ENCODE results near the gene PPARD.
"Not testable (repeated sequence)": the region's sequence is repeated elsewhere in the genome, so short reads cannot be mapped to it uniquely, and the experiment has no call there.

The PPARD gene

DNA sequence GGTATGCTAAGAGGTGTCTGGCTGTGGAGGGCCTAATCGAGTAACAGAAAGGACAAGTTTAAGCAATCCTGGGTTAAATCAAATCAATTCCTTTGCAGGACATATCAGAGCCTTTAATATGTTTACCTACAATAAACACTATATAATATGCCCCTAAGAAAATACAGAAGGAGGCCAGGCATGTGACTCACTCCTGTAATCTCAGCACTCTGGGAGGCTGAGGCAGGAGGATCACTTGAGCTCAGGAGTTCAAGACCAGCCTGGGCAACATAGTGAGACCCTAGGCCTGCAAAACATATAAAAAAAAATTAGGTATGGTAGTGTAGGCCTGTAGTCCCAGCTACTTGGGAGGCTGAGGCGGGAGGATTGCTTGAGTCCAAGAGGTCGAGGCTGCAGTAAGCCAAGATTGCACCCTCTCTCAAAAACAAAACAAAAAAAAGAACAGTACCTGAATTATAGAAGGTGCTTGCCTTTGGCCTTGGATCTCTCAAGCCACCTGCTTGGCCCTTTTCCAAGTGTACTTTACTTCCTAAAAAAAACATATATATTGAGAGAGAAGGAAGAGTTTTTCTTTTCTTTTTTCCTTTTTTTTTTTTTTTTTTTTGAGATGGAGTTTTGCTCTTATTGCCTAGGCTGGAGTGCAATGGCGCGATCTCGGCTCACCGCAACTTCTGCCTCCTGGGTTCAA lies 96.2 kb downstream of the PPARD start:
- DNase-seq (ENCODE audit: low read depth) = not testable (repeated sequence)

DNA sequence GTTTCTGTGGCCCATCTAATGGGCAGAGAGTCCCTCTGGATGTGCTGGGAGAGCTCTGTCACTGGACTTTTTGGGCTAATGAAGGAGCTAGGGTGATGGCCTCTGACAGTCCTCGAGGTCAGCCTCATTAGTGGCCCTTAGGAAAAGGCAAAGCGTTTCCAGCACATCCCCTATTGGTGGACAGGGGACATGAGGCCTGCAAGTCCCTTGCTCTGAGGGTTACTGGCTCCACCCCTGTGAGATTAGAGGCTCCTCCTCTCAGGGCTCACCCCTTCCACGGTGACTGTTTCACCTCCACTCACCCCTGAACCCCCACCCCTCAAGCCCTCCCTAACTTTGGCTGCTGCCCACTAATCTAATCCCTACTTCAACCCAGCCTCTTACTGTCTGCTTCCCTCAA lies 97.0 kb downstream of the PPARD start:
- no peak for DNase-seq (ENCODE audit: low read depth)

DNA sequence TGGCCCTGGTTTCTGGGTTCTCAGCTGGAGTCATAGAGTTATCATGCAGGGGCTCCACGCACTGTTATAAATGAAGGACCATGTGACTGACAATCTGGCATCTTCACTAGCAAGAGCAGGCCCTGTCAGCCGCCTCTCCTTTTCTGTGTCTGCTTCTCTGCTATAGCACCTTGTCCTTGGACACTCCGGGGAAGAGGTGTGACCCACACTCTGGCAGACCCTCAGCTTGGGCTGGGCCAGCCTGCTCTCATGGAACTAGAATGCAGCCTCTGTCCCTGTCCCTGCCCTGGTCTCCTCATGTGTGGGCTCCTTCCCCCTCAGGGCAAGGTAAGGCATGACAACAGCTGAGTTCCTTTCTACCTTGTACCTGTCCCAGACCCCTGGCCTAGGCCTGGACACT lies 98.8 kb downstream of the PPARD start:
- no peak for DNase-seq (ENCODE audit: low read depth)

DNA sequence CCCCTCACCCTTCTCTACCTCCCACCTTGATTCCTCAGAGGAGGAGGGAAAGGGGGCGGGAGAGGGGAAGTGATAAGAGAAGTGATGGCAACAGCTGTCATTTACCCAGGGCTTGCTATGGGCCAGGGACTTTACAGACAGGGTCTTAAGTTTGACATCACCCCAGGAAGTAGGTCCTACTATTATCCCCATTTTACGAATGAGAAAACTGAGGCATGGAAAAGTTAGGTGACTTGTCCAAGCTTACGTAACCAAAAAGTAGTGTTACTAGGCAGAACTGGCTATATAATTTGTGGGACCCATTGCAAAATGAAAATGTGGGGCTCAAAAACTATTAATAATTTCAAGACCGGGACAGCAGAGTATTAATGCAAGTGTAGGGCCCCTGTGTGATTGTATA lies 99.3 kb downstream of the PPARD start:
- no peak for DNase-seq (ENCODE audit: low read depth)

DNA sequence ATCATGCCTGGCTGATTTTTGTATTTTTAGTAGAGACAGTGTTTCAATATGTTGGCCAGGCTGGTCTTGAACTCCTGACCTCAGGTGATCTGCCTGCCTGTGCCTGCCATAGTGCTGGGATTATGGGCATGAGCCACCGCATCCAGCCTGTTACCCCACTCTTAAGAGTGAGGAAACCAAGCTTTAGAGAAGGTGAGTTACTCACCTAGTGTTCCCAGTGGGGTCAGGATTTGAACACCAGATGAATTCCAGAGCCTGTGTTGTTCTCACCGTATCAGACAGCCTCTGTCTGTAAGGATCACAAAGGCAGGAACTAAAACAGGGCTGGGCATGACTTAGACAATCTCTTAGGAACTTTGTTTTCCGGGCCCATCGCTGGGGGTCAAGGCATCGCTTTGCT lies 100.3 kb downstream of the PPARD start:
- DNase-seq (ENCODE audit: low read depth) = no peak

DNA sequence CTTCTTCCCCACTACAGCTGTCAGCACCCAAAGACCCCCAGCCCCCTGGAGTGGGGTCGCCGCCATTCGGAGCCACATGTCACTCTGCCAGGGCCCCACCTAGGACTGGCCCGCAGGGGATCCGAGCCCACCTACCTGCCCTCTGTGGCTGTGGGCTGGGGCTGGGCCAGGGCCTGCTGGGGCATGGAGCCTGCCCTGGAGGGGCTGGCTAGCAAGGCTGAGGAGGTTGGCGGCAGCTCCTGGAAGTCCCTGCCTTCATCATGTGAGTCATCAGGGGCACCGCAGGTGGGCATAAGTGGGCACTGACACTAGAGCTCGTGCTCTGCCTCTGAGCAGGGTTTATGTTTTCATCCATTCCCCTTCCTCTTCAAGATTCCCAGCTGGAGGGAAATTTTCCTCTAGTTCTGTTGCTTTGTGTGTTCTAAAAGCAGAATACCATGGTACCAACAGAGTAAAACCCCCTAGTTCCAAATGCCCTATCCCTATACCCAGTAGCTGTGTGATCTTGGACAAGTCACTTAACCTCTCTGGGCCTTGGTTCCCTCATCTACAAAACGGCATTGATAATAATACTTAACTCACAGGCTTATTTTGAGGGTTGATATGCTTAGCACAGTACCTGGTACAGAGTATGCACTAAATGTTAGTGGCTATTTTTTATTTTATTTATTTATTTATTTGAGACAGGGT lies 101.1 kb downstream of the PPARD start:
- DNase-seq (ENCODE audit: low read depth) = no peak

DNA sequence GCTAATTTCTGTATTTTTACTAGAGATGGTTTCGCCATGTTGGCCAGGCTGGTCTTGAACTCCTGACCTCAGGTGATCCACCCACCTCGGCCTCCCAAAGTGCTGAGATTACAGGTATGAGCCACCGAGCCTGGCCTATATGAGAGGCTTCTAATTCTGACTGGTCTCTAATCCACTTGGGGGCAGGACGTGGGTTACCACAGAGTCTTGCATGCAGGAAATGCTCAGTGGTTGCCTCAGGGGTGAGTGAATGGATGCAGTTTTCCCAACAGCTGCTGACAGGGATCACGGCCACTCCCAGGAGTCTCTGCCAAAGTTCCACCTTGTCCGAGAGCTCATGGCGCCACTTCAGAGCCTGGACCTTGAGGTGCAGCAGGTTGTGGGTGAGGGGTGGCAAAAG lies 103.3 kb downstream of the PPARD start:
- DNase-seq (ENCODE audit: low read depth) = no peak

DNA sequence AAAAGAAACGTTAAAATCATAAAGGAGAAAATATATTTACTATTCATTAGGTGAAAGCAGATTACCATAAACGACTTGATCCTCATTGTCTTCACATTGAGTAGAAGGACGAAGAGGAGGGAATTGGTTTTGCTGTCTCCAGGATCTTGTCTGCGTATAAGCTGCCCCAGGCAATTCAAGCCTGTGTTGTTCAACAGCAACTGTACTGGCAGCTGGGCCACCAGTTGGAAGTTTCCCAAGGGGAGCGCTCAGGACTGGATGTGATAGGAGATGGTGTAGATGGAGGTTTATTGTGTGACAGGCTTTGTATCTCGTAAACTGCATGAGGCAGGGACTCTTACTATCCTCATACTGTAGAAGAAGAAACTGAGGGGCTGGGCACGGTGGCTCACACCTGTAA lies 105.8 kb downstream of the PPARD start:
- DNase-seq (ENCODE audit: low read depth) = no peak

DNA sequence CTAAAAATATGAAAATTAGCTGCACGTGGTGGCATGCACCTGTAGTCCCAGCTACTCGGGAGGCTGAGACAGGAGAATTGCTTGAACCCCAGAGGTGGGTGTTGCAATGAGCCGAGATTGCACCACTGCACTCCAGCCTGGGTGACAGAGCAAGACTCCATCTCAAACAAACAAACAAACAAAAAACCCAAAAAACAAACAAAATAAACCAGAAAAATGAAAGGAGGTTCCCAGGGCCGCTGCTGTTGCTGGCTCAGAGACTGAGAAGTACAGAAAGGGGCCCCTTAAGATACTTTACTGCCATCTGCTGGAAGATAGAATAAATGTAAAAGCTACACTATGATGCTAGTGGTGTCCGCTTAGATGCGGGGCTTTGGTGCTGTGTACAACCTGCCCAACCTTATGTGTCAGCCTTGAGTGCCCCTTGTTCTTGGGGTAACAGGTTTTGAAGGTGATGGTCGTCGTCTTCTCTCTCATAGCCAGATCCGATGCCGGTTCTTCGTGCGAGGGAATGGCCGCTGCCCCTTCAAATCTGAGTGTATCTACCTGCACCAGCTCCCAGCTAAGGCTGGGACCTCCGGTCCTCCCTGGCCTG lies 107.0 kb downstream of the PPARD start:
- peak; percentile 30 for DNase-seq (ENCODE audit: low read depth)

DNA sequence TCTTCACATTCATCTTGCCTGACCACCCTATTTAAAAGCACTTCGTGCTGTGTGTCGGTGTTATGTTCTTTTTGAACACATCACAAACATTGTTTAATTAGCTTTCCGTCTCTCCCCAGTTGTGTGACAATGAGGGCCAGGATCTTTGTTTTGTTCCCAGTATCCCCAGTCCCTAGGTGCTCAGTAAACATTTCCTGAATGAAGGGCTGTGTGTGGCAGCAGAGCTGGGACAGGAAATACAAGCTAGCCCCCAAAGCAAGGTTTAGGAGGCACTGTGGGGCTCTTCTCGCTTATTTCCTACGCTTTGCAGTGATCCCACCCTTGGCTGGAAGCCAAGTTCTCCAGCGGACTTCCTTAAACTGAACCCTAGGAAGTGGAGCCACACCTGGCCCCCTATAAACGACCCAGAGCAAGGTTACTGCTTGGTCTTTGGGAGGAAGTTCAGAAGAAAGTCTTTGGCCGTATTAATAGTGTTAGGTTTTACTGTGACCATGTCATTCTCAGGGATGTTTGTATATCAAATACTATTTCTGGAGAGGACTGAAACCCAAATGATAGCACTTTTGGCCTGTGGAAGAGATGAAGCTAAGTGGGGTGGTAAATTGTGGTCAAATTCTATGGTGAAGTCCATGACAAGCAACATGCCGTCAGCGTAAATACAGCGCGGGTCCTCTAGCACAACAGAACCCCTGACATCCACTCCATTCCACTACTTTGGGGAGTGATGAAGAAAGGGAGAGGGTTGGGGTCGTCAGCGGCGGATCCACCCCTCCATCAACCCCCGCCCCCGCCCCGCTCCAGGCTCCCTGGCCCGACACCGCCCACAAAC lies 109.2 kb downstream of the PPARD start:
- DNase-seq (ENCODE audit: low read depth) = no peak

DNA sequence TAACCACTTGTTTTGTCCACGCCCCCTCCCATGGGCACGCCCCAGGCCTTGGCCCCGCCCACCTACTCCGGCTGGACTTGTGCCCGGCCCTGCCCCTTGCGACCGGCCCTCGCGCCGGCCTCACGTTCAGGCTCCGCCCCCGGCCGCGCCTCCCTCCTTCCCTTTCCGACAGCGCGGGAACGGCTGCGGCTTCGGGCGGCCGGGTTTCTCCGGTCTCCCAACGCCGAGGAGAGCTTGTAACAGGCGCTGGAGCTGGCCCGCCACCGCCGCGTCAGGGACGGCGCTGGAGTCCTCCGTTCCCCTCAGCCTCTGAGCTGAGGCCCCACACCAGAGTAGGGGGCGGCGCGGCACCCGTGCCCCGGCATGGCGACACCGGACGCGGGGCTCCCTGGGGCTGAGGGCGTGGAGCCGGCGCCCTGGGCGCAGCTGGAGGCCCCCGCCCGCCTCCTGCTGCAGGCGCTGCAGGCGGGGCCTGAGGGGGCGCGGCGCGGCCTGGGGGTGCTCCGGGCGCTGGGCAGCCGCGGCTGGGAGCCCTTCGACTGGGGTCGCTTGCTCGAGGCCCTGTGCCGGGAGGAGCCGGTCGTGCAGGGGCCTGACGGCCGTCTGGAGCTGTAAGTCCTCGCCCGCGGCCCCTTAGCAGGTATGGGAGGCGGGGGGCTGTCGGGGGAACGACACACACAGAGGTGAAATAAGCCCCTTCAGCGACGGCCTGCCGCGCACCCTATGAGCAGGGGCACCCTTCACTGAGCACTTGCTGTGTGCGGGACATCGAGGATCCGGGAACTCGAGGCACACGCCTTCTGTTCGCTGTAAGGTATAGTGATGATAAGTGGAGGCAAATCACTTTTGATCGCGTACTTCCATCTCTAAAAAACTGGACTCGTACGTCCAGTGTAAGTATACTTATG lies 110.1 kb downstream of the PPARD start, which contains the start of gene FANCE:
Gene FANCE, plus strand, starts transcription at position 156 of the 908 bp plus-strand sequence. Its CDS starts 208 bp downstream, at position 364.
- peak; percentile 50 for DNase-seq (ENCODE audit: low read depth)

DNA sequence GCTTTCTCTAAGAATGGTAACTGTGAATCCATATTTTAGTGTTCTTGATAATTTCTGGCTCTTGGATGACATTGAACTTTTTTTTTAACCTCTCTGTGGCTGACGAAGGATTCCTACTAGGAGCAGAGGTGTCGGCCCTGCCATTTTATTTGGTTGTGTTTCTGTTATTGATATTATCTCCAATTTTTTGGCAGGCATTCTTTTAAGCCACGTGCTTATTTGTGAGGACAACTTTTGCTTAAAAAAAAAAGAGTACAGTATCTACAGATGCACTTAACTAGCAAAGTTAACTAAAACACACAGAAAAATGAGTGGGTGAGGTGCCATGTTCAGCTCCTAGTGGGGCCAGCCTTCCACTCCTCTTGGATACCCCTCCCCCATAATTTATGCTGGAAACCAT lies 110.9 kb downstream of the PPARD start:
- DNase-seq (ENCODE audit: low read depth) = no peak

DNA sequence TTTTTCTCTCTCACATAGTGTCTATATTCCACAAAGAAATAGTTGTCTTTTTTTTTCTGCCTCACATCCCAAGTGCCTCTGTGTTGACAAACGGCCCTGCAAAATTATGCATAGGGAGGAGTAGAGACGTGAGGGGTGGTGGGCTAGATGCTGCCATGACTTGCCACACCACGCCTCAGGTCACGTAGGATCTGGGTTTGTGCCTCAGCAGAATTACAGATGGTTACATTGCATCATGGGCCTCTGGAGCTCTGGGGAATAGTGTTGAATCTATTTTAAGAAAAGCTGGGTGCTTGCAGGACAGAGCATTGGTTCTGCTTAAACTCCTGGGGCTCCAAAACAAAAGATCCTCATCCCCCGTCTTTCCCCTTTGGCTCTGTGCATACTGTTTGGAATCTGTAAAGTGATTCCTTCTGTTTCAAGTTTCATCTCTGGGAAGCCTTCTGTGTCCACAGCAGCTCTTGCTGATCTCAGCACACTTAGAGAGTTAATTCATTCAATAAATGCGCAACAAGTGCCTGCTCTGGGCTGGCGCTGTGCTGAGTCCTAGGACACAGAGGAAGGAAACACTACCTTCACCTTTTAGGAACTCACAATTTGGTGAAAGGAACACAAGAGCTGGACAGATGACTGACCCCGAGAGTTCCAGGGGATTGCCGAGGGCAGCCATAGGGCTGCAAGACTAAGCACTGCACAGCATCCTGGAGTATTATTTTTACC lies 112.2 kb downstream of the PPARD start:
- DNase-seq (ENCODE audit: low read depth) = no peak

DNA sequence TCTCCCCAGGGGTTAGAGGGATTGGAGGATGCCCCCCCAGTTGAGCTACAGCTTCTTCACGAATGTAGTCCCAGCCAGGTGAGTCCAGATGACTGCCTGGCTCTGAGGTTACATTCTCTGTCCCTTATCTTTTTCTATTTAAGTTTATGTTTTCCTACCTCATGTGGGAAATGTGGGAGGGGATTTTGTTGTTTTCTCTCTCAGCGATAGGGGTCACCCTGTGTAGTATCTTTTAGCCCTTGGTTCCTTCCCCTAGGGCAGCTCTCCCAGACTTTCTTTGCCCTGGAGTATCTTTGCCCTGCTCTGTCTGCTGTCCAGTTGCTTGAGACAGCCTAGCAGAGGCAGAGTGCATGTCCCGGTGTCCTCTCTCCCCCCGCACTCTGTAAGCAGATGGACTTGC lies 115.5 kb downstream of the PPARD start:
- no peak for DNase-seq (ENCODE audit: low read depth)

DNA sequence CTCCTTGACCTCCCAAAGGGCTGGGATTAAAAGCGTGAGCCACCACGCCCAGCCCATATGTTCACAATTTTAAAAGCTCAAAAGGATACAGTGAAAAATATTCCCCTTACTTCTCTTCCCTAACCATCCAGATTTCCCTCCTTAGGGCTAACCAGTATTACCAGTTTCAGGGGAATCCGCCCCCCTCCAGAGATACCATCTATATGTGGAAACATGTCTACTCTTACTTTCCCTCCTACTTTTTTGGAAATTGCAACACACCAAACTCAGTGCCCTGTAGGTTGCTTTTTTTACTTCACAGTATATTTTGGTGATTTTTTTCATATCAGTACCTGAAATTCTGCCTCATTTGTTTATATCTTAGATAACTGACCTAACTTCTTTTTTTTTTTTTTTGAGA lies 118.9 kb downstream of the PPARD start:
- no peak for DNase-seq (ENCODE audit: low read depth)

DNA sequence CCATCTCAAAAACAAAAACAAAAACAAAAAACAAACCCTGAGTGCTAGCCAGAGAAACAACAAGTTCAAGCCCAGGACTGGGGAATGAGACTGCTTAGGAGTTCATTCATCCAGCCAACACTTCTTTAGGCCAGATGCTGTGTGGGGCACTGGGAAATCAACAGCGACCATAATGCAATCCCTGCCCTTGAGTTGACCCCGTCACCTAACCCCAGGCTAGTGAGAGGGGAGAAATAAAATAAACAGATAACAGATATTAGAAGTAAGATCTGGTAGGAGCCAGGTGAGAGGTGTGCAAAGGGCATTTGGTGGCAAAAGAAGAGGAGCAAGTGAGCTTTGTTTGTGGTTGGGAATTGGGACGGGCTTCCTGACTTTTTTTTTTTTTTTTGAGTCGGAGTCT lies 120.9 kb downstream of the PPARD start:
- DNase-seq (ENCODE audit: low read depth) = no peak

DNA sequence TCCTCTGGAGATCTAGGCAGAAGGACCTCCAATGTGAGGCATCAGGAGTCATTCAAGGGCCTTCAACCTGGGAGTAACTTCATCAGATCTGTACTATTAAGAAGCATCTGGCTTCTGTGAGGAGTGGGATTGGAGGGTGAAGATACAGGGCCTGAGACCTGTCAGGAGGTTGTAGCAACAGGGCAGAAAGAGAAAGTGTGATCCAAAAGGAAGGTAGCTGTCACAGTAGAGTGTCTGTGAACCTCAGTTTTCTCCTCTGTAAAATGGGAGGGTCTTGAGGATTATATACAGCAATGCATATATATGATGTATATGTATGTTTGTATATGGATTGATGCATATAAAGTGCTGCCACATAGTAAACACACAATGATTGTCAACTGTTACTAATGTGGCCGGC lies 123.3 kb downstream of the PPARD start:
- DNase-seq (ENCODE audit: low read depth) = no peak

DNA sequence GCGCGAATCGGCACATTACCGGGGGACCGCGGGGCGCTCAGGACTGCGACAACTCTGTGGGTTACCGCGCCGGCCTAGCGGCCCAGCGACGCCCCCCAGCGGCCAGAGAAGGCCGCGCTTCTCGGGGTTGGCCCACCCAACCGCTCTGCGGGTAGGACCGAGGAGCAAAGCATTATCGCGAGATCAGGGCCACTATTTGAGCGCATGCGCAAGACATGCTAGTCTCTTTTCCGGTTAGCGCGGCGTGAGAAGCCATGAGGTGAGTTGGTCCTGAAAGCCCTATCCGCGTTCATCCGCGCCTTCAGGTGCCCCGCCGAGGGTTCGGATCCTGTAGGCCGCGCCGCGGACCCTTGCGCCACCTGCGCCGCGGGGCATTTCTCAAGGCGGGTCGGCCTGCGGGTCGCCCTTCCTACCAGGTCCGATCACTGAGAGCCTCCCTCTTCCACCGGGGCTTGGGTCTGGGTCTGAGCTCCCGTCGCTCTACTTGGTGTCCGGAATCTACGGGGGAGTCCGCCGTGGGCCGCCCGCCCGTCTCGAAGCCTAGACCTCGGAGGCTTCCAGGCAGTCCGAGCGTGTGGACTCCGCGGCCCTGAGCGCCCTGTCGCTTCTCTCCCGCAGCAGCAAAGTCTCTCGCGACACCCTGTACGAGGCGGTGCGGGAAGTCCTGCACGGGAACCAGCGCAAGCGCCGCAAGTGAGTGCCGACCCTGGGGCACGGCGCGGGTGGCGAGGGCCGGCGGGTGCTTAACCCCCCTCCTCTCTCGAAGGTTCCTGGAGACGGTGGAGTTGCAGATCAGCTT lies 126.0 kb downstream of the PPARD start, which contains the start of gene RPL10A:
Gene RPL10A, plus strand, starts transcription at position 221 of the 799 bp plus-strand sequence. Its CDS starts 34 bp downstream, at position 255.
- DNase-seq (ENCODE audit: low read depth) = peak; percentile 78

DNA sequence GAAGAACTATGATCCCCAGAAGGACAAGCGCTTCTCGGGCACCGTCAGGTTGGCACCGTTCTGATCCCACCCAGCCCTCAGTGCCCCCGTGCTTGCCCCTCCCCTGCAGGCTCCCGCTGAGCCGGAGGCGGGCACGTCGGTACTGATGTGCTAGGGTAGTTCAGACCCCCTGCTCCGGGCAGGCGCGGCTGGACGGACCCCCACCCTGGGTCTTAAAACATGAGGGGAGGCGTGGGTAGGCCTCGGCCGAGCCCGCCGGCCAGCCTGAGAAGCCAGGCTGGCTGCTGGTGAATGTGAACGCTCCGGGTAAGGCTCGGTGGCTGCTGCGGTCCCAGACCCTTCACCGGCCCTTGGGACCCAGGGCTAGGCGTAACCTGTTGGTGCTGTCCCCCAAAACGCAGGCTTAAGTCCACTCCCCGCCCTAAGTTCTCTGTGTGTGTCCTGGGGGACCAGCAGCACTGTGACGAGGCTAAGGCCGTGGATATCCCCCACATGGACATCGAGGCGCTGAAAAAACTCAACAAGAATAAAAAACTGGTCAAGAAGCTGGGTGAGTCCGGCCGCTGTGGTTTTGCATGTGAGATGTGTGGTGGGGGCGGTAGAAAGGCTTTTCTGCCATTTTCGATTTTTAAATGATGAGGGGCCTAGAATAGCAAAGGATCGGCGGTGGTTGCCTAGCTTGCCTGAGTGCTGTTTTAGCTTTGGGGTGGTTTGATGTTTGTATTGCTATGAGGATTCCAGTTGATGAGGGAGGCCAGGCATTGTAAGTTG lies 126.8 kb downstream of the PPARD start:
- no peak for DNase-seq (ENCODE audit: low read depth)
